ENCODE data around the gene SETBP1.

DNA sequence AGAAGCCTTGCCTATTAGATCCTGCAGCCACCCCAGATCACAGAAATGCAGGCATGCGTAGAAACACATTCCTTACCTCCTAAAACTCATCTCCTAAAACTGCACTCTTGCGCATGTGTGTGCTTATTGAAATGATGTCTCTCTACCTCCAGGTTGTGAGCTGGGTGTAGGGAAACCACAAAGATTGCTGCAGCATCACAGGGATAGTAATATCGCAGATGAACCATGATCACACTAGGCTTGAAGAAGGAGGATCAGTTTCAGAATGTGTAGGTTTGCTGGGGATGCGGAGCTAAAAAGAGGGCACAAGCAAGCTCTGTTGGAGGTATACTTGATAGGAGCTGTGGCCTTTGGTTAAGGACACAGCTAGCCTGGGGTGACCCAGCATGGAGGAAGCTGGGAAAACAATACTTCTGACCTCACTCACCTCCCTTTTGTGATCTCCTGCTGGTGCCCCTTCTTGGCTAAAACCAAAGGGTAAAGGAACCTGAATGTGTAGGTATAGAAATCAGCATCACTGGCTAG lies 118.8 kb downstream of the SETBP1 start:
- TF ChIP-seq, protein P1, sequence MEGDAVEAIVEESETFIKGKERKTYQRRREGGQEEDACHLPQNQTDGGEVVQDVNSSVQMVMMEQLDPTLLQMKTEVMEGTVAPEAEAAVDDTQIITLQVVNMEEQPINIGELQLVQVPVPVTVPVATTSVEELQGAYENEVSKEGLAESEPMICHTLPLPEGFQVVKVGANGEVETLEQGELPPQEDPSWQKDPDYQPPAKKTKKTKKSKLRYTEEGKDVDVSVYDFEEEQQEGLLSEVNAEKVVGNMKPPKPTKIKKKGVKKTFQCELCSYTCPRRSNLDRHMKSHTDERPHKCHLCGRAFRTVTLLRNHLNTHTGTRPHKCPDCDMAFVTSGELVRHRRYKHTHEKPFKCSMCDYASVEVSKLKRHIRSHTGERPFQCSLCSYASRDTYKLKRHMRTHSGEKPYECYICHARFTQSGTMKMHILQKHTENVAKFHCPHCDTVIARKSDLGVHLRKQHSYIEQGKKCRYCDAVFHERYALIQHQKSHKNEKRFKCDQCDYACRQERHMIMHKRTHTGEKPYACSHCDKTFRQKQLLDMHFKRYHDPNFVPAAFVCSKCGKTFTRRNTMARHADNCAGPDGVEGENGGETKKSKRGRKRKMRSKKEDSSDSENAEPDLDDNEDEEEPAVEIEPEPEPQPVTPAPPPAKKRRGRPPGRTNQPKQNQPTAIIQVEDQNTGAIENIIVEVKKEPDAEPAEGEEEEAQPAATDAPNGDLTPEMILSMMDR (IDR thresholded peaks at IDR 0.05): no peak
- TF ChIP-seq POLR2A (IDR thresholded peaks at IDR 0.05): no peak
